DOHH2 (cell line): ENCODE data around the gene MPC2.

ENCODE experiments used
- CTCF ChIP-seq: fragments of 200-600 bp; sonication (generic); IDR thresholded peaks from one replicate; pipeline ENCODE4 v1.5.1; 2014; ENCODE audit warnings: antibody characterized with exemption, mild to moderate bottlenecking, low read depth, low read length; ENCODE audit not compliant: poor library complexity, severe bottlenecking
- EZH2phosphoT487 ChIP-seq: fragments of 200-600 bp; sonication (generic); IDR thresholded peaks from 2 replicates; pipeline ENCODE4 v1.6.1; 2017; ENCODE audit warnings: borderline replicate concordance, mild to moderate bottlenecking, antibody characterized with exemption, low read length, moderate library complexity, mixed read lengths

- TF ChIP-seq CTCF (no peak), EZH2phosphoT487 (no peak)
Measured at GRCh38 chr1:167957710-167958109, 20.8 kb upstream of the MPC2 start.
